MM.1S (cell line): ENCODE measurements around the gene KCNB1.

Experiments used
- CTCF ChIP-seq: fragments of 300-600 bp; sonication (generic); IDR thresholded peaks from 2 replicates; pipeline ENCODE4 v1.5.1; 2016; ENCODE audit warnings: antibody characterized with exemption, low read length, mixed read lengths
- EZH2 ChIP-seq: fragments of 300-600 bp; sonication (generic); optimal IDR thresholded peaks from 2 replicates; pipeline ENCODE3; 2017; ENCODE audit warnings: low read depth, mild to moderate bottlenecking, antibody characterized with exemption, low read length, mixed read lengths
- EZH2phosphoT487 ChIP-seq: fragments of 300-600 bp; sonication (generic); IDR thresholded peaks from 2 replicates; pipeline ENCODE4 v1.6.1; 2018; ENCODE audit warnings: antibody characterized with exemption, low read length

- TF ChIP-seq CTCF (no peak), EZH2 (no peak), EZH2phosphoT487 (no peak)
These were observed 129.1 kb downstream of the KCNB1 start for GRCh38 chr20:49353348-49353747.
